Activated T-helper 2 cell treated with anti-CD3 and anti-CD28 coated beads, Interferon-gamma antibody, Interleukin-2, Interleukin-4, amounts not matched to agents 10 μg/mL and 5 μg/mL and 100 μg/mL, durations not matched to agents 14 hours and 24 hours and 36 hours (primary cell): ENCODE data around the gene SLC30A4. TPM values are rescaled to one million over a fixed set of nuclear protein-coding genes. Genes with fewer than 3 reads are reported as not detected.

Source experiments
- DNase-seq: peaks from one replicate; pipeline ENCODE4 v3.0.0; 2021; ENCODE audit warnings: low spot score
- H3K27ac Mint-ChIP-seq: one replicate; pipeline ENCODE4 v1.8.0; 2021; ENCODE audit warnings: mixed read lengths
- H3K27me3 Mint-ChIP-seq: one replicate; pipeline ENCODE4 v1.8.0; 2021; ENCODE audit warnings: low read depth, mixed read lengths
- H3K36me3 Mint-ChIP-seq: one replicate; pipeline ENCODE4 v1.8.0; 2021; ENCODE audit warnings: low read depth, mixed read lengths
- H3K4me1 Mint-ChIP-seq: one replicate; pipeline ENCODE4 v1.8.0; 2021; ENCODE audit warnings: low read depth, mixed read lengths
- H3K4me3 Mint-ChIP-seq: one replicate; pipeline ENCODE4 v1.8.0; 2021; ENCODE audit warnings: low read depth, mild to moderate bottlenecking, moderate library complexity, mixed read lengths
- H3K9me3 Mint-ChIP-seq: one replicate; pipeline ENCODE4 v1.8.0; 2021; ENCODE audit warnings: mixed read lengths
- intact Hi-C: fragments of 100-400 bp; cut with micrococcal nuclease; formaldehyde crosslinking; loops from one replicate; pipeline ENCODE4 v1.15.1; 2023
- total RNA-seq: library from RNA; stranded (reverse); gene quantifications from 2 replicates; pipeline ENCODE4 v1.2.3, GENCODE V29; 2022

Gene SLC30A4
- total RNA-seq, 1 donor from 2014 or later, result 1.0 TPM

GRCh38 chr15:45441036-45441435, 81.5 kb downstream of the SLC30A4 start:
- intact Hi-C loops, result no loop called here
- no peak for DNase-seq
- Mint-ChIP-seq H3K27me3 (peaks cover 6% of the 10 kb centered on the region), H3K27ac (no peak overlapping the region), H3K4me3 (no peak overlapping the region), H3K9me3 (no peaks in the 10 kb centered on the region), H3K4me1 (no peaks in the 10 kb centered on the region), H3K36me3 (no peaks in the 10 kb centered on the region)

GRCh38 chr15:45439521-45440260, 82.9 kb downstream of the SLC30A4 start:
- Mint-ChIP-seq H3K9me3 (no peaks in the 10 kb centered on the region), H3K4me1 (no peaks in the 10 kb centered on the region), H3K27ac (no peak overlapping the region), H3K4me3 (no peak overlapping the region), H3K36me3 (no peaks in the 10 kb centered on the region), H3K27me3 (peaks cover 12% of the 10 kb centered on the region)
- intact Hi-C loops, result no loop called here
- DNase-seq, result no peak

- intact Hi-C loops, result no loop called here
- no peaks in the 10 kb centered on the region for H3K36me3 Mint-ChIP-seq
- H3K9me3 Mint-ChIP-seq, result no peaks in the 10 kb centered on the region
- H3K4me1 Mint-ChIP-seq, result peaks cover 2% of the 10 kb centered on the region
- H3K27ac Mint-ChIP-seq, result no peak overlapping the region
- no peak overlapping the region for H3K4me3 Mint-ChIP-seq
- peaks cover 36% of the 10 kb centered on the region for H3K27me3 Mint-ChIP-seq
- no peak for DNase-seq
These were observed 87.2 kb downstream of the SLC30A4 start for GRCh38 chr15:45435124-45435903.

GRCh38 chr15:45434078-45434567, 88.4 kb downstream of the SLC30A4 start:
- no peak for DNase-seq
- Mint-ChIP-seq H3K4me1 (peaks cover 2% of the 10 kb centered on the region), H3K4me3 (no peak overlapping the region), H3K9me3 (no peaks in the 10 kb centered on the region), H3K27me3 (peaks cover 36% of the 10 kb centered on the region), H3K27ac (no peak overlapping the region), H3K36me3 (no peaks in the 10 kb centered on the region)
- intact Hi-C loops, result no loop called here

GRCh38 chr15:45431511-45431910, 91.0 kb downstream of the SLC30A4 start:
- H3K27me3 Mint-ChIP-seq, result peaks cover 38% of the 10 kb centered on the region
- no peaks in the 10 kb centered on the region for H3K9me3 Mint-ChIP-seq
- intact Hi-C loops, result loop anchor here (2.0 kb wide), 1 partner anchor 183 kb away; no protein-coding TSS in a partner anchor
- no peak overlapping the region for H3K4me3 Mint-ChIP-seq
- peaks cover 2% of the 10 kb centered on the region for H3K4me1 Mint-ChIP-seq
- no peak for DNase-seq
- H3K36me3 Mint-ChIP-seq, result no peaks in the 10 kb centered on the region
- H3K27ac Mint-ChIP-seq, result no peak overlapping the region

- Mint-ChIP-seq H3K36me3 (no peaks in the 10 kb centered on the region), H3K27ac (no peak overlapping the region), H3K27me3 (peaks cover 32% of the 10 kb centered on the region), H3K4me3 (peak overlapping the region; percentile 39), H3K9me3 (no peaks in the 10 kb centered on the region), H3K4me1 (peaks cover 2% of the 10 kb centered on the region)
- DNase-seq, result peak; percentile 80
- intact Hi-C loops, result loop anchor here (1.0 to 2.0 kb wide), 2 partner anchors 27 to 185 kb away; no protein-coding TSS in a partner anchor
These were observed 92.4 kb downstream of the SLC30A4 start for GRCh38 chr15:45429941-45430792.

Other genes starting within 250 kb of the SLC30A4 start
- 2.3 and 3.2 TPM in 2 replicates for gene GATM, start 144.2 kb downstream of the SLC30A4 start, total RNA-seq
- gene BLOC1S6, start 64.6 kb upstream of the SLC30A4 start, total RNA-seq, result 49.7 and 50.2 TPM in 2 replicates
- gene SQOR, start 112.3 kb upstream of the SLC30A4 start, total RNA-seq, result 111 and 115 TPM in 2 replicates